ENCODE measurements around the gene PTPRN2.

The PTPRN2 gene

GRCh38 chr7:158025686-158026600 lies 561.7 kb downstream of the PTPRN2 start:
- no peak for DNase-seq (ENCODE audit: low read depth, low spot score)
- no peak overlapping the region for H3K27ac ChIP-seq

DNA sequence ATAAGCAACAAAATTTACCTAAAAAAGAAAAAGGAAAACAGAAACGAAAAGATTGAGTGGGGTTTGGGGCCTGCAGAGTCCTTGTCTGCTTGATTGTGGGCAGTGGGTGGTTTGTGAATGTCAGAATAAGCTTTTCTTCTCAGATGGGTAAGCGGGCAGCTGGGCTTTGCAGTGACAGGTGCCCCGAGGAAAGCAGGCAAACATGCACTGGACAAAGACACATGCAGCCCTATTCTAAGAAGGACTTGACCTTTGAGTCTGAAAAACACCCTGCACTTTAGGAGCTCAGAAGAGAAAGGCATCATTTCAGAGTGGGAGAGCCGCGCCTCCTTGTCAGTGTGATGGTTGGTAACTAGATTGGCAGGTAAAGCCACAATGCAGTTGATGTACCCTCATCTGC lies 562.7 kb downstream of the PTPRN2 start:
- DNase-seq (ENCODE audit: low read depth, low spot score): no peak
- no peak overlapping the region for H3K27ac ChIP-seq

DNA sequence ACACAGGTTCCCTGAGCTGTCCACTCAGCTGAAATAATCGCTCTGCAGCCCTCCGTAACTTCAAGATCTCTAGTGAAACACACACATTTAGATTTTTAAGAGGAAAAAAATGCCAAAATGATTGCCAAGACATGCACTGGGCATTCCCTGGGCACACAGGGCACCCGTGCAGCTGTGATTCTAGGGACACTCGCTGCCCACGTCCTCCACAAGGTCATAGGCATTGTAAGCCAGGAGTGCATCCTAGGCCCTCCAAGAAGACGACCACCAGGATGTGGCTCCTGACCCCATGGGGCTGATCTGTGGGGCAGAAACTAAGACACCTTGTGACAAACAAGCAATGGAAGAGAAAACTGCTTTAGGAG lies 563.3 kb downstream of the PTPRN2 start:
- H3K27ac ChIP-seq: no peak overlapping the region
- DNase-seq (ENCODE audit: low read depth, low spot score): no peak

DNA sequence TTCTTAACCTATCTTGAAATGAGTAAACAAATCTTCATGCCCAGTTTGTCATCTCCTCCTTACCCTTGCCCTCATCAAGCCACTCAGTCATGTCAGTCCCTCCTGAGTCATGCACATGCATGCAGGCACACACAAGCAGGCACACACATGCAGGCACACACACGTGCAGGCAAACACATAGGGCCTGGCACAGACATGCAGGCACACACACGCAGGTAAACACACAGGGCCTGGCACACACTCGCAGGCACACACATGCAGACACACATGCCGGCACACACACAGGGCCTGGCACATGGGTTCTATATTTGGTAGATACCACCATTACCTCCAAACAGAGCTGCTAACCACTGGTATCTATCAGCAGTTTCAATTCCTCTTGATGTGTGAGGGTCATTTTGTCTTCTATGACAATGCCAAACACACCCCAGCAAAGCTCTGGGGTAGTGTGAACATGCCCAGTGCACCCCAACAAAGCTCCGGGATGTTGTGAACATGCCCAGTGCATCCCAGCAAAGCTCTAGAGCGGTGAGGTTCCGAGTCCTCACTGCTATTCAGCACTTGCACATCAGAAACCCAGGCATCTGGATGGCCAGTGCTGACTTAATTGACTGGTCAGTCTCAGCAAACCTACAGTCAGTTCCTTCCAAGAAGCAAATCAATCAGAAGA lies 563.8 kb downstream of the PTPRN2 start:
- DNase-seq (ENCODE audit: low read depth, low spot score): no peak

GRCh38 chr7:158023157-158023556 lies 564.5 kb downstream of the PTPRN2 start:
- no peak for DNase-seq (ENCODE audit: low read depth, low spot score)
- no peak overlapping the region for H3K27ac ChIP-seq

More for the DNA sequence above, 563.8 kb downstream of the PTPRN2 start:
- no peak overlapping the region for H3K27ac ChIP-seq

- H3K27ac ChIP-seq: no peak overlapping the region
- no peak for DNase-seq (ENCODE audit: low read depth, low spot score)
Observed at GRCh38 chr7:158022601-158023000, 565.0 kb downstream of the PTPRN2 start.

- H3K27ac ChIP-seq: no peak overlapping the region
- DNase-seq (ENCODE audit: low read depth, low spot score): no peak
Observed at GRCh38 chr7:158021836-158022235, 565.8 kb downstream of the PTPRN2 start.

- DNase-seq (ENCODE audit: low read depth, low spot score): no peak
- no peak overlapping the region for H3K27ac ChIP-seq
Observed at GRCh38 chr7:158020706-158021095, 566.9 kb downstream of the PTPRN2 start.

- no peak overlapping the region for H3K27ac ChIP-seq
- no peak for DNase-seq (ENCODE audit: low read depth, low spot score)
Observed at GRCh38 chr7:158019726-158020705, 567.6 kb downstream of the PTPRN2 start.

DNA sequence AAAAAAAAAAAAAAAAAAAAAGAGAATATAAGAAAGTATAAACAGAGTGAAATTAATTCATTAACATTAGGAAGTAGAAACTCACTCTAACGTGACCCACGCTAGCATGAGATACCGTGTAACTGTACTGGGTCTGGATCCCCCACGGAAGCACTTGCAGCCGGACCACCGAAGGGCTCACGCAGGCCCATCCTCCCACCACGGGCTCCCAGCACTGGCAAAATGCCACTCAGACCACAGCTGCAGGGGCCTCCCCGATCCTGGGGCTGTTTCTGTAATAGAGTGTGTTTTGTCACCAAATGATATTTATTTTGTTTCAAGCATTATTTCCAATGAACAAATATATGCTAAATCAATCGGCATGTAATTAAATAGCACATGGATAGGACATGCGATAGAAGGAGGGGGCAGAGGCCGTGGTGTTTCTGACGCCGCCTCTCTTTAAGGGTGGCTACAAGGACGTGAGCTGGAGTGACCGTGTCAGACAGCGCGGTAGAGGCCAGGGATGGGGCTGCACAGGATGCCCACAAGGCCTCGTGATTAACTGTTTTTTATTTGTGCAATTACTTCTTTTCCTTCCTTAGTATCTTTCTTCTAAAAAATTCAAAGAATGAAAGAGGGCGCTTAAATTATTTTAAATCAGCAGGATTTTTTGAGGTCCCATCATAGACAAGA lies 568.5 kb downstream of the PTPRN2 start:
- H3K27ac ChIP-seq: no peak overlapping the region

GRCh38 chr7:158018098-158018762 lies 569.4 kb downstream of the PTPRN2 start:
- DNase-seq (ENCODE audit: low read depth, low spot score): no peak

More for the DNA sequence above, 568.5 kb downstream of the PTPRN2 start:
- DNase-seq (ENCODE audit: low read depth, low spot score): no peak

DNA sequence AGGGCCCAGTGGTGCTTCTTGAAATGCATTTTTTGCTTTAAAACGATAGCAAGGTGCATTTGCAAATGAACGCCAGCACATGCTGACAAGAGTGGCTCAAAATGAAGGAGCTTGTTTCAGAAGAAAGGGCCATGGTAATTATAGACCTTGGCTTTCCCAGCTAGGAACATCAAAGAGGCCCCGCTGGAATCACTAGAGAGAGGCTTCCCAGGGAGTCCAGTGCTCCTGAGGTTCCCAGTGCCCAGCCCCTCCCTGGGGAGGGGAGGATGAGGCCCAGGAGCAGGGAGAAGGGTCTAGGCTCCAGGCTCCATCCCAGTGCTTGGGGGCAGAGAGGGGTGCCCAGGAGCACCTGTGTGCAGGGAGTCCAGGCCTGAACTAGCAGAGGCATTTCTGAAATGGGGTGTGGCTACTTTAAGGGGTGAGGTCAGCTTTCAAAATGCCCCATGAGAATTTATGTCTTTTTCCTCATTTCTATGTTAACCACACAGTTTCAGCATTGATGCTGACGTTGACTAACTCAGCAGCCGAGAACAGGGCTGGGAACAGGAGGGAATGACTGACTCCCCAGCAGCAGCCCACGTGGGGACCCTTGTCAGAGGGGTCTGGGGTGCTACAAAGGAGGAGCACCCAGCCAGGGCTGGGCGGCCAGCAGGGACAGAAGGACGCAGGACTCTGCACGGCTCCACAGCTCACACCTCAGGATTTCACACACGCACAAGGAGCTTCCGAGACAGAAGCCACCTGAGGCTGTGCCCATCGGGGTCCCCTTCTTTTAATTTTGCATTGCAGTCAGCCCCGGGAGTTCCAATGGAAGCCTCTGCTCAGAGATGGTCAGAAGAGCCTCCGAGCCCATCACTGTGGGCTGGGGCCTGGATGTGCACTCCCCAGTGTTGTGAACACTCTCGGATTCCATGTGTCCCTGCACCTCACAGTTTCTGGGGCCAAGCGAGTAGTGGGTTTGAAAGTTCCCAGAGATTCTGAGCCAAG lies 570.2 kb downstream of the PTPRN2 start:
- H3K27ac ChIP-seq: no peak overlapping the region

More at GRCh38 chr7:158018098-158018762, 569.4 kb downstream of the PTPRN2 start:
- H3K27ac ChIP-seq: no peak overlapping the region

GRCh38 chr7:158016180-158017097 lies 571.2 kb downstream of the PTPRN2 start:
- H3K27ac ChIP-seq: no peak overlapping the region

More for the DNA sequence above, 570.2 kb downstream of the PTPRN2 start:
- DNase-seq (ENCODE audit: low read depth, low spot score): no peak

GRCh38 chr7:158015403-158016179 lies 572.0 kb downstream of the PTPRN2 start:
- H3K27ac ChIP-seq: no peak overlapping the region
- DNase-seq (ENCODE audit: low read depth, low spot score): no peak

More at GRCh38 chr7:158016180-158017097, 571.2 kb downstream of the PTPRN2 start:
- DNase-seq (ENCODE audit: low read depth, low spot score): no peak

GRCh38 chr7:158014976-158015375 lies 572.6 kb downstream of the PTPRN2 start:
- no peak overlapping the region for H3K27ac ChIP-seq
- DNase-seq (ENCODE audit: low read depth, low spot score): no peak

GRCh38 chr7:158013085-158013668 lies 574.4 kb downstream of the PTPRN2 start:
- no peak overlapping the region for H3K27ac ChIP-seq
- DNase-seq (ENCODE audit: low read depth, low spot score): no peak

All from epithelial cell of prostate (primary cell).